D721Med (cell line): ENCODE results near the gene TM4SF20.
A peak's percentile ranks its signal among the peaks of the same experiment; 100 is the strongest.

Experiments used
- DNase-seq: peaks from one replicate; pipeline ENCODE4 v3.0.0; 2011; ENCODE audit warnings: low spot score; ENCODE audit not compliant: insufficient read length
- FAIRE-seq: peaks from 2 replicates; lab custom pipeline; 2011; peaks lifted over from hg19 to GRCh38; lab: Jason Lieb, UNC
- TF ChIP-seq, protein P1 (sequence below): IDR thresholded peaks from 2 replicates; pipeline ENCODE4 v1.5.1; 2012; ENCODE audit warnings: mild to moderate bottlenecking, control low read depth; ENCODE audit not compliant: insufficient read depth; ENCODE audit errors: missing control alignments

Gene TM4SF20

DNA sequence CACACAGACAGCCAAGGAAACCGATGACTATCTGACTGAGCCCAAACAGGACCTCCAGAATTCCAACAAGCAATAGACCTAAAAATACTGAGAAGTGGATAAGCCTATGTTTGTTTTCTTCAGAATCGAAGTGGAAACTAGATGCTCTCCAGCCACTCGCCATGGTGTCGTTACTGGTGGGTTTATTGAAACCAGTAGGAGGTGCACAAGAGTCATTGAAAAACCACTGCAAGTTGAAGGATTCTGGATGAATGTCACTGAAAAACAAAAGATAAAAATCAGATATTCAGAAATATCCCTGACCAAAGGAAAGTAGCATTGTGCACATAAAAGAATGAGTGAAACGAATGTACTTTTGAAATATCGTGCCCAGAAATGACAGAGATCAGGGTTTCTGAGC lies 15.3 kb downstream of the TM4SF20 start:
- DNase-seq (no peak), FAIRE-seq (no peak)

DNA sequence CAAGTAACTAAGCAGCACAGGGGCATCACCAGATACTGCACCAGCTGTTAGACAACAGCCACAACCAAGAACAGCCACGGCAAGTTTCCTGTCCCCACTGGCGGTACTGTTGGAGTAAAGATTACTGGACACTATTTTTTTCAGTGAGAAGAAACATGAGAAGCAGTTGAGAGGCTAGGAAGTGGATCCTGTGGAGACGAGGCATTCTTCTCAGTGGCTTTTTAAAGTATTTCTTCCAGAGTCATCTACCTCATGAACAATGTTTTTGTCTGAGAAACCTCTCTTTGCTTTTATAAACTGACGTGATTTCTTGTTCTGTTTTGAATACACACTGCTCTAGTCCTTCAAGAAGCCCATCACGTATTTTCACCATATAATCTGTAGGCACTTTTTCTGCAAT lies 18.8 kb downstream of the TM4SF20 start:
- TF ChIP-seq, protein P1, sequence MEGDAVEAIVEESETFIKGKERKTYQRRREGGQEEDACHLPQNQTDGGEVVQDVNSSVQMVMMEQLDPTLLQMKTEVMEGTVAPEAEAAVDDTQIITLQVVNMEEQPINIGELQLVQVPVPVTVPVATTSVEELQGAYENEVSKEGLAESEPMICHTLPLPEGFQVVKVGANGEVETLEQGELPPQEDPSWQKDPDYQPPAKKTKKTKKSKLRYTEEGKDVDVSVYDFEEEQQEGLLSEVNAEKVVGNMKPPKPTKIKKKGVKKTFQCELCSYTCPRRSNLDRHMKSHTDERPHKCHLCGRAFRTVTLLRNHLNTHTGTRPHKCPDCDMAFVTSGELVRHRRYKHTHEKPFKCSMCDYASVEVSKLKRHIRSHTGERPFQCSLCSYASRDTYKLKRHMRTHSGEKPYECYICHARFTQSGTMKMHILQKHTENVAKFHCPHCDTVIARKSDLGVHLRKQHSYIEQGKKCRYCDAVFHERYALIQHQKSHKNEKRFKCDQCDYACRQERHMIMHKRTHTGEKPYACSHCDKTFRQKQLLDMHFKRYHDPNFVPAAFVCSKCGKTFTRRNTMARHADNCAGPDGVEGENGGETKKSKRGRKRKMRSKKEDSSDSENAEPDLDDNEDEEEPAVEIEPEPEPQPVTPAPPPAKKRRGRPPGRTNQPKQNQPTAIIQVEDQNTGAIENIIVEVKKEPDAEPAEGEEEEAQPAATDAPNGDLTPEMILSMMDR = no peak
- no peak for DNase-seq
- FAIRE-seq = no peak

More for the DNA sequence above, 15.3 kb downstream of the TM4SF20 start:
- TF ChIP-seq, protein P1 = peak; percentile 23

DNA sequence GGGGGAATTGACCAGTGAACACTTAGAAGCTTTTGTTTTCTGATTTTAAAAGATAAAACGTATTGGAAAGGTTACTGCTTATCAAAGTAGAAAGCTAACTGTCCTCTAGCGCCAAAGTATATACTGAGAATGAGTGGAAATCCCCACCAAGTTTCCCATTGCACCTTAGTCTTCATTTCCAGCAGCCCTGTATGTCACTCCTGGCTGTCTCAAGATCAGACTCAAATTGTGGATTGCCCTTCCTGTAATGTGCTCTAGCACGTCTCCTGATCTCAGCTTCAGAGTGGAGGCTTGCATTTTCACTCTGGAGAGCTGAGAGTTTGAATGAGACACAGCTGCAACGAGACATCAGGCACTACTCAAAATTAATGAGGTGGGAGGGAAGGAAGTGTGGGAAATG lies 27.5 kb downstream of the TM4SF20 start:
- no peak for DNase-seq
- FAIRE-seq = no peak
- TF ChIP-seq, protein P1 = no peak

DNA sequence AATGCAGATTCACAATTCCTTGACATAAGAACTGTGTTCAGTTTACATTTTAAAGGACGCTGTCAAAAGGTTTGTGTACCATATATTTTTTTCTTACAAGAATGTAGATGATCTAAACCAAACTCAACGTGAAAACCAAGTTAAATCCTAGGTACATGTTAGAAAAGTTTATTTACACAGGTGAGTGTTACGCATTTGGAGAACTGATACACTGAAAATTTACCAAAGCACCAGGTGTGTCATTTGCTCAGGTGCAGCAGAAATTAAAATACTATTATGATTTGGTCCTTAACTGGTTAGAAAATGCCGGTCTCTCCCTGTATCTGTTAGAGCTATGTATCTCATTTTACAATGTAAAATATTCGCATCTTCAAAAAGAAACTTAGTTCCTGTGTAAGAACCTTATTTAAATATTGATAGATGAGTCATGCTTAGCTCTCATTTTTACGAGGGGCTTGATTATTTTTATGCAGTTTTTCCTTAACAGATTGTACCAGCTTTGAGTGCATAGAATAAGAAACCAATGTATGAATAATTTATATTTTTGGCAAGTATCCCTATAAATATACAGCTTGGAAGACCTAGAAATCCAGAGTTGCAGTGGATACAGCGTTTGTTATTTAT lies 29.0 kb downstream of the TM4SF20 start:
- FAIRE-seq (no peak), DNase-seq (no peak)
- TF ChIP-seq, protein P1 = no peak

DNA sequence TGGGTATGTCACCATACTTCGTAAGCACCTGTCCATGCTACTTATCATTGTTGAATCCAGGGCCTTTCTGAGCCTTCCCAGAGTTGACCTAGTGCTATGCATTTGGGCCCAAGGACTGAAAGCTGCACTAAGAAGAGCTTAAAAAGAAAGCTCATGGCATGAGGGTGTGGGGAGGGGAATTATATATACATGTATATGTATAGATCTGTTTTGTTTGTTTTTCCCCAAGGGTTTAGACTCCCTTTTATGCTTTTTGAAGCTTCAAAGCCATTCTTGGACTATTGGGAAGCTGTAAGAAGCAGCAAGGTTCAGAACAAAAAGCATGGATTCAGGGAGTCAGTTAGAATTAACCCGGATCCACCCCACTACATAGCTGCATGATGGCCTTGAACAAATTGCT lies 30.8 kb downstream of the TM4SF20 start:
- TF ChIP-seq, protein P1 = no peak
- FAIRE-seq (no peak), DNase-seq (no peak)

DNA sequence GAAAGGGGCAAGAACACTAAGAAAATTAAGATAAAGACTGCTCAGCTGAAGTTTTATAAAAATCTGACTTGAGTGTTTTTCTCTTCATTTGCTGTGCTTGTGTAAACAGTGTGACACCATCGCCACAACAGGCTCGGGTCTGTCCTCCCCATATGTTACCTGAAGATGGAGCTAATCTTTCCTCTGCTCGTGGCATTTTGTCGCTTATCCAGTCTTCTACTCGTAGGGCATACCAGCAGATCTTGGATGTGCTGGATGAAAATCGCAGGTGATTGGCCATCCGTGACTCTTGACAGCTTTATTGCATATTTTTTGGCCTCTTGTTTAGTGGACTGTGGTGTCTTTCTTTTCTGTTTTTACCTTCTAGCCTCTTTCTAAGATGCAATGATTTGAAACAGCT lies 32.0 kb downstream of the TM4SF20 start:
- TF ChIP-seq, protein P1 = peak; percentile 1
- no peak for DNase-seq
- no peak for FAIRE-seq

DNA sequence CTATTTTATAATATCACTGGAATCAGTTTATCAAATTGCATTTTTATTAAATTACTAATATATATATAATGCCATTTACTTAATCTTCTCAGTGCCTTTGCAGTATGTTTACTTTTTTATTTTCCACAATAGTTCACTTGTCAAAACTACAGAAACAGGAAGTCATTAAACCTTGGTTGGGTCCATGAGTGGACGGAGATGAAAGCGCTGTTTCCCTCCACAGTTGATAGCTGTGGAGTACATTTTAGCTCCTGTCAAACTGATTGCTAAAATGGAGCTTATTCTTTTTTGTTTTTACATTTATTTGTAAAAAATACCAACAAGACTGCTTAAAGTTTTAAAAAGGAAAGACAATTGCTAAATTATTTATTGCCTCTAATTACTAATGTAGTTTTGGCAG lies 34.9 kb downstream of the TM4SF20 start:
- FAIRE-seq = no peak

More for the DNA sequence above, 34.9 kb downstream of the TM4SF20 start:
- no peak for DNase-seq
- TF ChIP-seq, protein P1 = no peak
